Adrenal gland (tissue), 5 donors: ENCODE data around the gene ADGRA1.

Source experiments
- CTCF ChIP-seq, 6 experiments: fragments of 450-650 bp in 4 of 6; fragments of 200-600 bp in 2 of 6; sonication (generic) in 1 of 6; IDR thresholded peaks; 1 replicate in 5 of 6; 2 replicates in 1 of 6; pipeline versions ENCODE4 v1.5.1 to v1.8.0; 2016 to 2021; ENCODE audit warnings: antibody characterized with exemption in 6 of 6, mild to moderate bottlenecking in 2 of 6, moderate library complexity in 1 of 6
- POLR2A ChIP-seq, 2 donors: fragments of 450-650 bp; IDR thresholded peaks; one replicate each; pipeline ENCODE4 v1.6.1; 2017; ENCODE audit warnings: antibody characterized with exemption in 2 of 2, mild to moderate bottlenecking in 2 of 2, moderate library complexity in 1 of 2
- donor health status: DM: no; HTN: no; CAD: no.

GRCh38 chr10:133125901-133126300, 38.2 kb downstream of the ADGRA1 start:
- TF ChIP-seq CTCF (IDR thresholded peaks at IDR 0.05), result no peak
- TF ChIP-seq POLR2A (IDR thresholded peaks at IDR 0.05), result no peak
